Measurements from ENCODE around the gene VANGL2. TPM values are rescaled to one million over a fixed set of nuclear protein-coding genes. Genes with fewer than 3 reads are reported as not detected.

VANGL2 gene
- total and polyA plus RNA-seq, 2 donors from 2014 or later = 3.8 to 8.1 TPM

GRCh38 chr1:160399544-160400222 is 681 bp upstream of the VANGL2 start:
- no peak for FAIRE-seq
- H3K27ac ChIP-seq (ENCODE audit: low read depth in 2 of 2, low read length in 2 of 2) = no peak overlapping the region
- H3K27me3 ChIP-seq (ENCODE audit: control insufficient read depth, insufficient read depth, low read length) = no peaks in the 10 kb centered on the region
- peak in 1 of 5 donors; percentile 71 for DNase-seq
- H3K9me3 ChIP-seq (ENCODE audit: control insufficient read depth in 2 of 3, insufficient read depth in 1 of 3, low read length in 3 of 3) = no peaks in the 10 kb centered on the region
- peak overlapping the region; percentile 55 to 69 (median 56) for H3K4me3 ChIP-seq (ENCODE audit: low read length in 3 of 3)
- peak overlapping the region in 2 of 3 donors; percentile 29 to 84 for H3K9ac ChIP-seq (ENCODE audit: low read length in 3 of 3)
- no peak for TF ChIP-seq CTCF (IDR thresholded peaks at IDR 0.05; ENCODE audit: borderline replicate concordance, extremely low read depth, insufficient read depth)
- H3K4me1 ChIP-seq (ENCODE audit: control insufficient read depth in 2 of 3, insufficient read depth in 2 of 3, low read depth in 1 of 3, low read length in 3 of 3) = peaks cover 4 to 14% (median 7%) of the 10 kb centered on the region in 3 donors
- intact Hi-C loops (cut with DNase I) = no loop called here
- no peaks in the 10 kb centered on the region for H3K36me3 ChIP-seq (ENCODE audit: control insufficient read depth in 2 of 3, insufficient read depth in 3 of 3, low read length in 3 of 3)

GRCh38 chr1:160400646-160401486 is 502 bp downstream of the VANGL2 start:
- Histone ChIP-seq H3K9ac (ENCODE audit: low read length in 3 of 3) (peak overlapping the region in 2 of 3 donors; percentile 55 to 72), H3K27me3 (ENCODE audit: control insufficient read depth, insufficient read depth, low read length) (no peaks in the 10 kb centered on the region), H3K4me1 (ENCODE audit: control insufficient read depth in 2 of 3, insufficient read depth in 2 of 3, low read depth in 1 of 3, low read length in 3 of 3) (peaks cover 4 to 14% (median 7%) of the 10 kb centered on the region in 3 donors), H3K4me3 (ENCODE audit: low read length in 3 of 3) (peak overlapping the region; percentile 57 to 88 (median 64)), H3K9me3 (ENCODE audit: control insufficient read depth in 2 of 3, insufficient read depth in 1 of 3, low read length in 3 of 3) (no peaks in the 10 kb centered on the region), H3K27ac (ENCODE audit: low read depth in 2 of 2, low read length in 2 of 2) (peak overlapping the region in 1 of 2 donors; percentile 35), H3K36me3 (ENCODE audit: control insufficient read depth in 2 of 3, insufficient read depth in 3 of 3, low read length in 3 of 3) (no peaks in the 10 kb centered on the region)
- intact Hi-C loops (cut with DNase I) = no loop called here
- no peak for TF ChIP-seq CTCF (IDR thresholded peaks at IDR 0.05; ENCODE audit: borderline replicate concordance, extremely low read depth, insufficient read depth)
- FAIRE-seq (no peak), DNase-seq (peak; percentile 64 to 90 (median 76))

DNA sequence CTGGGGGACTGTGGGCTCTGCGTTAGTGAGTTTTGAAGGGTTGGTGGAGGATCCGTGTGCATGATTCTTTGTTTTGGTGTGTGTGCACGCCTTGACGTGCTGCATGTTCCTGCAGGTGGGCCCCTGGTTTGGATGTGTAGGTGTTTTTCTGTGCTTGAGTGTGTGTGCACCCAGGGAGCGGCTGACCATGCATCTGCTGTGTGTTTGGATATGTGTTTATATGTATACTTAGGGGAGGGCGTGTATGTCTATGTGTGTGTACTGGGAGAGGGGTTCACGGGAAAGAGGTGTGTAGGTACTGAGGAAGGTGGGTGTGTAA is 1.1 kb downstream of the VANGL2 start:
- H3K4me3 ChIP-seq (ENCODE audit: low read length in 3 of 3) = peak overlapping the region; percentile 57 to 88 (median 64)
- DNase-seq = peak in 1 of 5 donors; percentile 37
- peaks cover 4 to 14% (median 7%) of the 10 kb centered on the region in 3 donors for H3K4me1 ChIP-seq (ENCODE audit: control insufficient read depth in 2 of 3, insufficient read depth in 2 of 3, low read depth in 1 of 3, low read length in 3 of 3)
- H3K27ac ChIP-seq (ENCODE audit: low read depth in 2 of 2, low read length in 2 of 2) = no peak overlapping the region
- intact Hi-C loops (cut with DNase I) = no loop called here
- H3K27me3 ChIP-seq (ENCODE audit: control insufficient read depth, insufficient read depth, low read length) = no peaks in the 10 kb centered on the region
- TF ChIP-seq CTCF (IDR thresholded peaks at IDR 0.05; ENCODE audit: borderline replicate concordance, extremely low read depth, insufficient read depth) = no peak
- H3K9me3 ChIP-seq (ENCODE audit: control insufficient read depth in 2 of 3, insufficient read depth in 1 of 3, low read length in 3 of 3) = no peaks in the 10 kb centered on the region
- peak overlapping the region in 2 of 3 donors; percentile 55 to 72 for H3K9ac ChIP-seq (ENCODE audit: low read length in 3 of 3)
- FAIRE-seq = no peak
- no peaks in the 10 kb centered on the region for H3K36me3 ChIP-seq (ENCODE audit: control insufficient read depth in 2 of 3, insufficient read depth in 3 of 3, low read length in 3 of 3)
